Endothelial cell of umbilical vein (primary cell): ENCODE measurements around the gene TSPAN9. TPM values are rescaled to one million over a fixed set of nuclear protein-coding genes. Genes with fewer than 3 reads are reported as not detected.
A peak's percentile ranks its signal among the peaks of the same experiment; 100 is the strongest.

ENCODE experiments used
- BruUV-seq: library from RNA; stranded (reverse); fragments of 400-500 nt; replicated peaks from 2 replicates; lab custom pipeline; 2021; lab: Mats Ljungman, UMichigan
- CTCF ChIA-PET: fragments of 300-600, 350-600 bp; sonication (Branson Sonifier 250); formaldehyde crosslinking; loops from one replicate; lab custom pipeline; 2021; ENCODE audit warnings: antibody characterized with exemption, inconsistent platforms; lab: Charles Lee
- POLR2A ChIA-PET: fragments of 300-600, 350-600 bp; sonication (Branson Sonifier 250); formaldehyde crosslinking; loops from one replicate; lab custom pipeline; 2021; ENCODE audit warnings: antibody characterized with exemption, inconsistent platforms; lab: Charles Lee
- DNase-seq: peaks from one replicate; pipeline ENCODE4 v3.0.0-alpha.2; 2011; ENCODE audit warnings: low read depth, low spot score
- FAIRE-seq: peaks from 2 replicates; lab custom pipeline; 2011; peaks lifted over from hg19 to GRCh38; lab: Jason Lieb, UNC
- H2AFZ ChIP-seq: 2 replicates; pipeline ENCODE4 v1.6.0; 2012; ENCODE audit warnings: low read depth, low read length, control low read depth, inconsistent platforms
- H3K27ac ChIP-seq: 2 replicates; pipeline ENCODE4 v1.5.1; 2011; ENCODE audit warnings: low read depth, mild to moderate bottlenecking, control low read depth, low read length, moderate library complexity; ENCODE audit not compliant: insufficient read depth
- H3K27me3 ChIP-seq, 2 experiments: 2 replicates each; pipeline versions ENCODE4 v1.6.0 to v1.6.1; 2011; ENCODE audit warnings: low read length in 2 of 2, mixed read lengths in 1 of 2; ENCODE audit not compliant: control insufficient read depth in 2 of 2, insufficient read depth in 2 of 2
- H3K36me3 ChIP-seq, 2 experiments: 2 replicates in 1 of 2; 3 replicates in 1 of 2; pipeline ENCODE4 v1.5.1; 2011; ENCODE audit warnings: low read length in 2 of 2, mild to moderate bottlenecking in 1 of 2, moderate library complexity in 1 of 2; ENCODE audit not compliant: control insufficient read depth in 2 of 2, insufficient read depth in 2 of 2; ENCODE audit errors: extremely low read depth in 1 of 2
- H3K4me1 ChIP-seq: 3 replicates; pipeline ENCODE4 v1.5.1; 2011; ENCODE audit warnings: mild to moderate bottlenecking, low read length; ENCODE audit not compliant: control insufficient read depth, insufficient read depth; ENCODE audit errors: extremely low read depth
- H3K4me2 ChIP-seq: 2 replicates; pipeline ENCODE4 v1.6.1; 2011; ENCODE audit warnings: low read length, control low read depth, mixed read lengths; ENCODE audit not compliant: insufficient read depth
- H3K4me3 ChIP-seq, 3 experiments: fragments of 200-600 bp in 1 of 3; sonication (generic), shearing (Covaris generic) in 1 of 3; replicated peaks in 1 of 3; 2 replicates each; pipeline ENCODE4 v1.5.1; 2011 to 2016; ENCODE audit warnings: control low read depth in 3 of 3, low read length in 3 of 3, mild to moderate bottlenecking in 2 of 3, inconsistent platforms in 1 of 3, low read depth in 1 of 3, moderate library complexity in 1 of 3; ENCODE audit not compliant: insufficient read depth in 1 of 3
- H3K79me2 ChIP-seq: 2 replicates; pipeline ENCODE4 v1.6.0; 2012; ENCODE audit warnings: low read length, inconsistent platforms; ENCODE audit not compliant: control insufficient read depth, insufficient read depth
- H3K9ac ChIP-seq: replicated peaks from 2 replicates; pipeline ENCODE3; 2011; ENCODE audit warnings: low read length, control low read depth; ENCODE audit not compliant: insufficient read depth; ENCODE audit errors: extremely low read depth
- H3K9me1 ChIP-seq: replicated peaks from 3 replicates; pipeline ENCODE4 v1.6.0; 2011; ENCODE audit warnings: mild to moderate bottlenecking, low read length; ENCODE audit not compliant: control insufficient read depth, insufficient read depth; ENCODE audit errors: extremely low read depth
- H3K9me3 ChIP-seq: replicated peaks from 2 replicates; pipeline ENCODE4 v1.5.1; 2012; ENCODE audit warnings: low read length, inconsistent platforms; ENCODE audit not compliant: control insufficient read depth, insufficient read depth
- H4K20me1 ChIP-seq: replicated peaks from 2 replicates; pipeline ENCODE3; 2011; ENCODE audit warnings: mild to moderate bottlenecking, low read length; ENCODE audit not compliant: control insufficient read depth, insufficient read depth; ENCODE audit errors: extremely low read depth
- EZH2 ChIP-seq: IDR thresholded peaks from 2 replicates; pipeline ENCODE4 v1.6.1; 2012; ENCODE audit warnings: borderline replicate concordance, low read depth, mild to moderate bottlenecking, moderate library complexity, low read length, inconsistent platforms; ENCODE audit not compliant: severe bottlenecking
- FOS ChIP-seq: IDR thresholded peaks from 2 replicates; pipeline ENCODE4 v1.6.1; 2011; ENCODE audit warnings: mild to moderate bottlenecking, low read length, moderate library complexity, borderline replicate concordance; ENCODE audit not compliant: insufficient read depth
- GATA2 ChIP-seq: IDR thresholded peaks from 2 replicates; pipeline ENCODE4 v1.7.0; 2011; ENCODE audit warnings: low read depth, mild to moderate bottlenecking, moderate library complexity, mixed read lengths, low read length; ENCODE audit not compliant: insufficient read length, insufficient read depth
- JUN ChIP-seq: IDR thresholded peaks from 2 replicates; pipeline ENCODE4 v1.6.1; 2011; ENCODE audit warnings: borderline replicate concordance, low read depth; ENCODE audit not compliant: insufficient read length, insufficient read depth
- MYC ChIP-seq: IDR thresholded peaks from one replicate; pipeline ENCODE4 v1.6.1; 2011; ENCODE audit warnings: mild to moderate bottlenecking, low read depth, low read length
- POLR2A ChIP-seq: IDR thresholded peaks from 2 replicates; pipeline ENCODE4 v1.6.1; 2012; ENCODE audit warnings: low read depth, mild to moderate bottlenecking, control low read depth, low read length
- POLR2AphosphoS5 ChIP-seq: IDR thresholded peaks from 2 replicates; pipeline ENCODE4 v1.6.1; 2012; ENCODE audit warnings: low read depth, mild to moderate bottlenecking, control low read depth, low read length, moderate library complexity; ENCODE audit not compliant: insufficient read depth
- dilution Hi-C: fragments of 300-500 bp; cut with MboI; formaldehyde crosslinking; loops from one replicate; pipeline ENCODE4 v1.15.0; 2019; ENCODE audit warnings: low sequenced_read_pairs; ENCODE audit not compliant: extremely low pct_ligation_motif_present
- intact Hi-C: fragments of 100-400 bp; cut with micrococcal nuclease; formaldehyde crosslinking; loops from one replicate; pipeline ENCODE4 v1.10.0; 2022
- polyA plus RNA-seq, 4 experiments: library from polyadenylated mRNA; depleted of rRNA in 3 of 4; stranded (reverse) in 3 of 4; unstranded in 1 of 4; fragments of >200 nt; gene quantifications; 2 replicates each; pipeline versions ENCODE4 v1.2.1 to v1.2.3, GENCODE V29; 2011 to 2012; ENCODE audit warnings: missing spikeins in 1 of 4
- total RNA-seq: library from RNA; stranded (reverse); gene quantifications from 2 replicates; pipeline ENCODE4 v1.2.3, GENCODE V29; 2021
- TF ChIP-seq, protein P1 (sequence below), 2 donors: IDR thresholded peaks; 1 replicate in 1 of 2; 2 replicates in 1 of 2; pipeline ENCODE4 v1.5.1; 2011; ENCODE audit warnings: low read length in 2 of 2, mild to moderate bottlenecking in 2 of 2, moderate library complexity in 2 of 2, control low read depth in 1 of 2, inconsistent platforms in 1 of 2, low read depth in 1 of 2; ENCODE audit not compliant: insufficient read depth in 1 of 2; ENCODE audit errors: extremely low read depth in 1 of 2
- TF ChIP-seq, protein P2 (sequence below): IDR thresholded peaks from 2 replicates; pipeline ENCODE4 v1.6.1; 2011; ENCODE audit not compliant: insufficient read depth, insufficient read length

The TSPAN9 gene
- total and polyA plus RNA-seq, 2 donors (not counting 3 experiments of a cell fraction or from before 2014, with no cell fraction given) = 43.3 to 66.8 TPM

DNA sequence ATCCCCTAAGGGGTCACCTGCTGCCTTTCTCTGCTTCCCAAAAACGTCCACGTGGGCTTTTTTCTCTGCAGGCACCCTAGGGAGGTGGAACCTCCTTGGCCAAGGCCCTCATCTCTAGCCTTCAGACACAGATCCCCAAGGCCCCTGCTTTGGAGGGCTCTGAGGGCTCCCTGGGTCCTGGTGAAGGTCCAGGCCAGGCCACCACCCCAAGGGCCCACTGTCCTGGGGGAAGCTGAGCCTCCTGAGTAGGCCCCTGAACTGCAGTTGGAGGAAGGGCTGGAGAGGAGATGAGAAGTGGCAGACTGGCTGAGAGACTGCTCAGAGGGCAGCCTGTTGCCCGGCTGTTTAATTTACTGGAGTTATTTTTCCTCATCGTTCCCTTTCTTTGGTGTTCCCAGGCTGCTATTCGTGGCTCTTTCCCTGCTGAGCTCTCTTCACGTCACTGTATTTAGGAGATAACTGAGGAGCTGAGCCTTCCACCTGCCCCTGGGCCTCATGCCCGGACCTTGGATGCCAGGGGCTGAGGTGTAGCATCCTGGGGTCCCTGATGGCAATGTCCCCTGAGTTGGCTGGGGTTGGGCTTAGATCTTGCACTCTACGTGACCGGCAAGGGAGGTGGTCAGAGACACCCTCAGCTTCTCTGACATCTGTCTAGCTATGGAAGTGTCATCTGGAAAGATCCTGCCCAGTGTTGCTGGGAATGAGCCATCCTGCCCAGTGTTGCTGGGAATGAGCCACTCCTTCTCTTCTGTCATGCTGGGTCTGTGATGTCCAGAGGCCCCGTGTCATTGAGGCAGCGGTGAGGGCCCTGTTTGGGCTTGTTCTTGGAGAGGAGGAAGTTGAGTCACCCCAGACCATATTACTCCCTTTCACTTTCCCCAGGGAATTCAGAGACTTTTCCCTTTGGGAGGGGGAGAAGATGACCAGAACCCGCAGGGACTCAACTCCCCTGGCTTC is 139.8 kb downstream of the TSPAN9 start:
- dilution Hi-C loops = no loop called here

DNA sequence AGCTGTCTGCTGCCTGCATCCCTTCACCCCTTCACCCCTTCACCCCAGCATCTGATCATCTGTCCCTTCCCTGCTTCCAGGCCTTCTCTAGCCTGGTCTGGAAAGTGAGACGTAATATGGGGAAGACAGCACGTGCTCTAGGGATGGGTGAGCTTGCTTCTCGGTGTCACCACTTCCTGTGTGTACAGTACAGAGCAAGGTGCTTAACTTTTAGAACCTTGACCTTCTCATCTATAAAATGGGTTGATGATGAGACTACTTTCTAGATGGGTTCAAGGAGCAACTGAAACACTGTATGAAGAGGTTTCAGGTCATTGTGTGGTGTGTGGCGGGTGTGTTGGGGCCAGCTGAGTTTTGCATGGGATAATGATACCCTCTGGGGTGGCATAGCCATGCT is 140.5 kb downstream of the TSPAN9 start:
- Histone ChIP-seq H4K20me1 (no peaks in the 10 kb centered on the region), H3K9me3 (no peaks in the 10 kb centered on the region), H3K79me2 (no peaks in the 10 kb centered on the region), H3K4me3 (no peak overlapping the region), H3K27ac (peak overlapping the region; percentile 65), H3K4me2 (peak overlapping the region; percentile 2), H3K4me1 (peaks cover 29% of the 10 kb centered on the region), H3K36me3 (no peaks in the 10 kb centered on the region), H3K9me1 (no peaks in the 10 kb centered on the region), H3K9ac (peak overlapping the region; percentile 65), H2AFZ (no peak overlapping the region), H3K27me3 (no peaks in the 10 kb centered on the region)
- BruUV-seq = TSS peak; percentile 84
- TF ChIP-seq POLR2A = no peak
- TF ChIP-seq MYC = no peak
- no peak for TF ChIP-seq GATA2
- no peak for TF ChIP-seq JUN
- no peak for TF ChIP-seq POLR2AphosphoS5
- TF ChIP-seq FOS = no peak
- TF ChIP-seq, protein P1, sequence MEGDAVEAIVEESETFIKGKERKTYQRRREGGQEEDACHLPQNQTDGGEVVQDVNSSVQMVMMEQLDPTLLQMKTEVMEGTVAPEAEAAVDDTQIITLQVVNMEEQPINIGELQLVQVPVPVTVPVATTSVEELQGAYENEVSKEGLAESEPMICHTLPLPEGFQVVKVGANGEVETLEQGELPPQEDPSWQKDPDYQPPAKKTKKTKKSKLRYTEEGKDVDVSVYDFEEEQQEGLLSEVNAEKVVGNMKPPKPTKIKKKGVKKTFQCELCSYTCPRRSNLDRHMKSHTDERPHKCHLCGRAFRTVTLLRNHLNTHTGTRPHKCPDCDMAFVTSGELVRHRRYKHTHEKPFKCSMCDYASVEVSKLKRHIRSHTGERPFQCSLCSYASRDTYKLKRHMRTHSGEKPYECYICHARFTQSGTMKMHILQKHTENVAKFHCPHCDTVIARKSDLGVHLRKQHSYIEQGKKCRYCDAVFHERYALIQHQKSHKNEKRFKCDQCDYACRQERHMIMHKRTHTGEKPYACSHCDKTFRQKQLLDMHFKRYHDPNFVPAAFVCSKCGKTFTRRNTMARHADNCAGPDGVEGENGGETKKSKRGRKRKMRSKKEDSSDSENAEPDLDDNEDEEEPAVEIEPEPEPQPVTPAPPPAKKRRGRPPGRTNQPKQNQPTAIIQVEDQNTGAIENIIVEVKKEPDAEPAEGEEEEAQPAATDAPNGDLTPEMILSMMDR (IDR thresholded peaks at IDR 0.05; ENCODE audit: extremely low read depth in 1 of 2, insufficient read depth in 1 of 2, low read depth in 1 of 2, low read length in 2 of 2) = no peak
- TF ChIP-seq, protein P2, sequence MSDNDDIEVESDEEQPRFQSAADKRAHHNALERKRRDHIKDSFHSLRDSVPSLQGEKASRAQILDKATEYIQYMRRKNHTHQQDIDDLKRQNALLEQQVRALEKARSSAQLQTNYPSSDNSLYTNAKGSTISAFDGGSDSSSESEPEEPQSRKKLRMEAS = no peak
- no peak for TF ChIP-seq EZH2
- dilution Hi-C loops = no loop called here
- ChIA-PET CTCF (interaction anchor here (0.9 to 3.0 kb wide), 6 partner anchors 11 to 144 kb away, joined by 3 to 28 read pairs (median 6); no protein-coding TSS in a partner anchor), POLR2A (no interaction called here)
- intact Hi-C loops = loop anchor here (1.0 to 5.0 kb wide), 5 partner anchors 11 to 145 kb away; no protein-coding TSS in a partner anchor
- no peak for DNase-seq
- FAIRE-seq = no peak

More for the DNA sequence above, 139.8 kb downstream of the TSPAN9 start:
- TF ChIP-seq JUN (peak; percentile 60), POLR2A (no peak), POLR2AphosphoS5 (peak; percentile 21), FOS (peak; percentile 83)
- Histone ChIP-seq H3K36me3 (no peaks in the 10 kb centered on the region), H3K9me3 (no peaks in the 10 kb centered on the region), H2AFZ (no peak overlapping the region), H4K20me1 (no peaks in the 10 kb centered on the region), H3K4me2 (no peak overlapping the region), H3K4me3 (no peak overlapping the region), H3K27ac (peak overlapping the region; percentile 65), H3K9ac (peak overlapping the region; percentile 4), H3K9me1 (no peaks in the 10 kb centered on the region), H3K79me2 (no peaks in the 10 kb centered on the region), H3K4me1 (peaks cover 29% of the 10 kb centered on the region), H3K27me3 (no peaks in the 10 kb centered on the region)
- ChIA-PET CTCF (interaction anchor here (0.8 to 3.0 kb wide), 7 partner anchors 10 to 83 kb away, joined by 3 to 28 read pairs (median 4); no protein-coding TSS in a partner anchor), POLR2A (no interaction called here)
- BruUV-seq = TSS peak; percentile 73
- FAIRE-seq (peak; percentile 98), DNase-seq (peak; percentile 89)
- intact Hi-C loops = loop anchor here (1.0 to 5.0 kb wide), 5 partner anchors 11 to 145 kb away; no protein-coding TSS in a partner anchor
